HG02588 (cell line): ENCODE data around the gene AGAP1.
A peak's percentile ranks its signal among the peaks of the same experiment; 100 is the strongest.

Experiments used
- ATAC-seq: cut with Tn5 transposase; IDR thresholded peaks from one replicate; pipeline ENCODE4 v1.9.1; 2021; ENCODE audit warnings: mild to moderate bottlenecking, moderate library complexity; ENCODE audit not compliant: unreplicated experiment

The AGAP1 gene

DNA sequence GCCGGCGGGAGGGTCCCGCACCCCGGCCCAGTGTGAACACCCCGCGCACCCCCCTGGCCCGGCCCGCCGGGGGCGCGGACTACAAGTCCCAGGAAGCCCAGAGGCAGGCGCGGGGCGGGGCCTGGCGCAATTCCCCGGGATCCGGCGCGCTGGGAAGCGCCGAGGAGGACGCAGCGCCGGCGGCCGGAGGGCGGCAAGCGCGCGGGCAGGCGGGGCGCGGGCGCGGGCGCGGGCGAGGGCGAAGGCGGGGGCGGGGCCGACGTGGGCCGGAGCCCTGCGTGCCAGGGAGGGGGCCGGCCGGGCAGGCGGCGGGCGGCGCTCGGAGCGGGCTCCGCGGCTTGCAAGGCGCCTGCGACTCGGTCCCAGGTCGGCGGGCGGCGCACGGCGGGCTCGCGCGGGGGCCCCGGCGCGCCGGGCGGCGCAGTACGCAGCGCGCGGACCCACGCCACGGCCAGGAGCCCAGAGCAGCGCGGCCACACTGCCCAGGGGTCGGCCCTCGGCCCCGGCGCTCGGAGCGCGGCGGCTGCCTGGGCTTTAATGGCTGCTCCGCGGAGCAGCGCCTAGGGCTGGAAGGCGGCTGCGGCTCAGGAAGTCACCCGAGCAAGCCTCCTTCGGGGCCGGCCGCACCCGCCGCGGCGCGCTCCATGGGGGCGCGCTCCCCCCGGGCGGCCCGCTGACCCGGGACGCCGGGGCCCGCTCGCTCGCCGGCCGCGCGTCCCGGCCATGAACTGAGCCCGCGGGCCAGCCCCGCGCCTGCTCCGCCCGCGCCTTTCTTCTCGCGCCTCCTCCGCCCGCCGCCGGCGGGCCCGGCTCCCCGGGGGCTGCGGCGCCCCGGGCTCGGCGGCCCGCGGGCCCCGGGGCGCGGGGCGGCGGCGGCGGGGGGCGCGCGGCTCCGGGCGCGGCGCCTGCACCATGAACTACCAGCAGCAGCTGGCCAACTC is at the start of gene AGAP1:
TSS of gene AGAP1 (plus strand) at position 269 of the 941 bp plus-strand sequence.
- ATAC-seq: peak; percentile 62

DNA sequence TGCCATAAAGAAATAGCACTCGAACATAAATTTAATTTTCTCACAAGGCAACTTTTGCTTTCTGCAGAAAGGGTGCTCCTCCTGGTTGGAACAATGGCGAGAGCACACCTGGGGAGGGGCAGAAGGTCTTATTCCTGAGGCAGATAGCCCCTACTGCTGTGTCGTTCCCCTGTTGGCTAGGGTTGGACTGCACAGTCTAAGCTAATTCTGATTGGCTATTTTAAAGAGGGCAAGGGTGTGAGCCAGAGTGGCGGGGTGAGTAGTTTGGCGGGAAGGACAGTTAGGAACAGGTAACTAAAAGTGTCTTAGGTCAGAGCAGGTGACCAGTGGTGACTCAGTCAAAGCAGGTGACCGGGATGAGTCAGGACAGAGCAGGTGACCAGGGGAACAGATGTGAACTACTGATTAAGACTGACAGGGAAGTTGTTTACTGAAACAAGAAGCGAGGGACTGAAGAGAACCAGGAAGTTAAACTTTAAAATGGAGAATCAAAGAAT is 49.7 kb upstream of the AGAP1 start:
- ATAC-seq: no peak

DNA sequence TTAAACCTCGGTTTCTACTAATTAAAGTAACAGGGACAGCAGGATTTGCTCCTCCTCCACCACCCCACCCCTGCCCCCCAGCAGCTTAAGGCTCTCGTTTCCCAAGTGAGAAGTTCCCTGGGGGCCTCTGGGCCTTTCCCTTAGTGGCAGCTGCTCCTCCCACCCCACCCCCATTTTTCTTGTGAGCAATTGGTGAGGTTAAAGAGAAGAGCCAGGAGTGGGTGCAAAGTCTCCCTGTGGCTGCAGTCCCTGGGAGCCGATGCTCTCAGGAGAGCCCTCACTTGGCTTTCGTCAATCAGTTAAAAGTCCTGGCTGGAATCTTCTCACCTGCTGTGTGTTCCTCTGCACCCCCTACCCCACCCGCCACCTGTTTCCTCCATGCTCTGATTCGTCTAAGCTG is 48.7 kb upstream of the AGAP1 start:
- no peak for ATAC-seq

GRCh38 chr2:235446082-235446481 is 47.8 kb upstream of the AGAP1 start:
- no peak for ATAC-seq

GRCh38 chr2:235447210-235447609 is 46.6 kb upstream of the AGAP1 start:
- no peak for ATAC-seq

DNA sequence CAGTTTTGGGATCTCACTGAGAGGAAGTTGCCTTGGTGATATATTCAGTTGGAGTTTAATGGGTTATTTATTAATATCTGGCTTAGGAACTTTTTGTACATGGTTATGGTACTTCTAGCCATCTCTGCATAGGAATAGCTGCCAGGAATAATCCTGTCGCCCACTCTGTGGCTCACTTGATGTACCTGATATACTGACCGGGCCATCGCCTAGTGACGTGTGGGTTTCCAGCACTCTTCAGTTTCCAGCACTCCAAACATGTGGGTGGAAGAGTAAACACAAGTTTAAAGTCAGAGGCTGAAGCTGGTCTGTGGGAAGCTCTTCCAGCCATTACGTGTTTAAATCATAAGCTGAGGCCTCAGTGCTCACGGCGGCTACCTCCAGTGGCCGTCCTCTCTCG is 44.3 kb upstream of the AGAP1 start:
- no peak for ATAC-seq

DNA sequence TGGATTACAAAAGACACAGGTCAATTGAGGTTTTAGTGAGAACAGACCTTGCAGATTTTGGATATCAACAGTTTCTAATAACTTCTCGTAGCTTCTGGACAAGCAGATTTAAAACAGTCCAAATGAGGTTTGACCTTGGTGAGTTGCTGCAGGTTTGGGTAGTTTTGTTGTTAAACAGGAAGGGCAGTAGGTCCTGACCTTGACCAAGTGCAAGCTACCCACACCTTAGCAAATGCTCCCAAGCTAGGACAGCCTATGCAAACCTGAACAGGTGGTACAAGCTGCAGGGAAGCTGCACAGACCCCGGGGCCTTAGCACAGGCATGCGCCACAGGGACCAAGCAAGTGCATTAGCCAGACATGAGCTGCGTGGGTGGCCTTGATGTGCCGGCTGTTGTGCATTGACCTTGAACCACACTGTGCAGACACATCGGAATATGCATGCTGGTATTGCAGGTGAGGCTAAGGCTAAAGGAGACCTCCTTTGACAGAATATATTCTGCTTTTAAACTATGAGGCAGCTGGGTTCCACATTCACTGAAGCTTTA is 40.2 kb upstream of the AGAP1 start:
- no peak for ATAC-seq

- no peak for ATAC-seq
These were observed 35.0 kb upstream of the AGAP1 start for GRCh38 chr2:235458839-235459273.

DNA sequence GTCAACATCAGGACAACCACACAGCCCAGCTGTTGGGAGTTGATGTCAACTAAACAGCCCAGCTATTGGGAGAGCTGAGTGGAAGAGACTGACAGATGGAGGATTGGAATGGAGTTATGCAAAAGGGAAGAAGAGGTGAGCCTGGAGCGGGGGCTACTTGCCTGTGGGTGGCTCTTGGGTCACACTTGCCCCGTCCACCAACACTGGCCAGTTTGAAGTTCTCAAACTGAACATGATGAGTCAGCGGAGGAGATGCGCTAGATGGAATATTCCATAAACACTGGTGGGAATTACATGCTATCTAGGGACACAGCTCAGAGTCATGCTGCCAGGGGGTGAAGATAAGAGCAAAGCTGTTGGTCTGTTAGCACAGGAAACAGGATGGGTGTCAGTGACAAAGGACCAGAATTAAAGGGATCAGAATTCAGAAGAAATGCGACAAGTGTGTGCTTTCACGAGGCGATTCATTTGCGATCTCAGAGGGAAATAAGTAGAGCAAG is 33.2 kb upstream of the AGAP1 start:
- no peak for ATAC-seq

GRCh38 chr2:235461763-235462414 is 32.0 kb upstream of the AGAP1 start:
- no peak for ATAC-seq

- ATAC-seq: no peak
These were observed 31.4 kb upstream of the AGAP1 start for GRCh38 chr2:235462415-235462790.

- ATAC-seq: no peak
These were observed 29.9 kb upstream of the AGAP1 start for GRCh38 chr2:235463893-235464292.

GRCh38 chr2:235467588-235467987 is 26.3 kb upstream of the AGAP1 start:
- no peak for ATAC-seq

- ATAC-seq: no peak
These were observed 24.7 kb upstream of the AGAP1 start for GRCh38 chr2:235468978-235469655.

DNA sequence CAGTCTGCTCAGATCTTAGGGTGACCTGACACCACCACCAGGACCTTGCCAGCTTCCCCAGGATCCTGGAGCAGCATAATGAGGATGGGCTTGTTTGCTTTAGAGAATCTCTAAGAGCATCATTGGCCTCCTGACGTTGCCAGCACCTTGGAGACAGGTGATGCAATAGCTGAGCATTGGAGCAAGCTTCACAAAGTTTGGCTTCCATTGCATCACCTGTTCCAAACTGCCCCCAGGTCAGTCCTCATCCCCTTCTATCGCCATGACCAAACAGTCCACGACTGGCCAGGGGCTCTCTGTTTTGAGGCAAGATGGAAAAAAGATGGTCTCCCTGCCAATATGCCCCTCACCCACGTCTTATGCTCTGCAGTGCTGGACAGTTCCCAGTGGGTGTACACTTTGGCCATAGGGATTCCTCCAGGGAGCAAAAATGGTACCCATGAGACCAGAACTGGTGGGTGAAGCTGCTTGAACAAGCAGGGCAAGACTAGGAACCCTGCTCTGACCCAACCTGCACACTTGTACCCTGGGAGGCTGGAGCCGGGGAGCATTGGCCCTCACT is 22.6 kb upstream of the AGAP1 start:
- no peak for ATAC-seq

DNA sequence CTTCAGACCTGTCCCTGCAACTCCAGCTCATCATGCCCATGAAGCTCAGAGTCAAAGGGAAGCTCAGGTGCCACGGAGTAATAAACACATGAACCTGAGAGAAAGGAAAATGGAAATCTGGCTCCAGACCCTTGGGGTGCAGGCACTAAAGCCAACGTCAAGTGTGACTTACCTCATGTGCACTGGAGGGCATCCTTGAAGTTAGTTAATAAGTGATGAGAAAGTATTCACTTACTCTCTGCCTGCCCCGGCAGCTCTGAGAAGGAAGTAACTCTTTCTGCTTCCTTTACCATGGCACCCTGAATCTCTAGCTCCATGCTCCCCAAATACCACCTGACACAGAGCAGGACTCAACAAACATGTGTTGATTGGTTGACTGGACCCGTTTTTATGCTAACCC is 21.4 kb upstream of the AGAP1 start:
- ATAC-seq: no peak

DNA sequence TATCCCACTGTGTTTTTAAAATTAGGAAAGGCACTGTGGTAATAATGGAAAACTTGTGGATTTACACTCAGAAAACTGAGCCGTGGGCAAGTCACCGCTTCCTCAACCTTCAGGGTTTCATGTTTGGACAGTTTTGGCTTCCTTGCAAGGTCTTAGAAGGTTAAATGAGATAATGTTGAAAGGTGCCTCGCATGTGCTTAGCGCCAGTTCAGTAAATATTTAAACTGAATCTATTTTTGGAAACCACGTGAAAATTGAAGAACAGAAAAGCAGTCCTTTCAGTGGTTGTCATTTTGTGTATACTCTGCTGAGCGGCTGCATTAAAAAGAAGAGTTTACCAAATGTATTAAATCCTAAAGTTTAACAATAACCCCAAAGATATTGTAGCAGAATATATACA is 15.2 kb upstream of the AGAP1 start:
- no peak for ATAC-seq

DNA sequence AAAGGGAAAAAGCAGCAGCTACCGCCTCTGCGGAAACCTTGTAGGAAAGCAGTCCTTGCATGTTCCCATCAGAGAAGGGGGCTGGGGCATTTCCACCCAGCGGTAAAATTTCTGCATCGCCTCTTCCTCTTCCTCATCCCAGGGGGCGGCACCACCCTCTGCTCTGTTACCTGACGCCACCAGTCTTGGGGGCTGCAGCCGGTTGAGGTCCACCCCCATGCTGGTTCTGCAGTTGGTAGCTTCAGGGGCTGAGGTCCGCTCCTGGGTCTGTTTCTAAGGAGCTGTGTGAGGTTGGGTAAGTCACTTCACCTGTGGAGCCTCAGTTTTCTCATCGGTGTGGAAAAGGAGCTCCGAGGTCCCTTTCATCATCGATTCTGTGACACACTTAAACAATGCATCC is 14.2 kb upstream of the AGAP1 start:
- no peak for ATAC-seq

GRCh38 chr2:235480614-235481013 is 13.2 kb upstream of the AGAP1 start:
- no peak for ATAC-seq

DNA sequence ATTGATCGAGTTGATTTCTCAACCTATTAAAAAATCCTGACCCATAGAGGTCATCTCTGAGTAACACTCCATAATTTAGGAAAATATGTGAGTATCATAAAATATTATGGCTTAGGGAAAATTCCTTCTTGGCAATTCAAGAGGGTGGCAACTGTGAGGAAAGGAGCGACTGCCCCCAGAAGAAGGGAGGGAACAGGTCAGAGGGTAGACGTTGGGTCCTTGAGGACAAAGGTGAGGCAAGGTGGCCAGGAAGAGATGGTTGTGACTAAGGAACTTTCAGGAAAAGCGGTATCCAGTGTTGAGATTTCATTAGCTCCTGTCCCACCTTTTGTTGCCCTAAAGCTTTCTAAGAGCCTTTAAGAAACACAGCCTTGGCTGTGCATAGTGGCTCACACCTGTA is 10.5 kb upstream of the AGAP1 start:
- no peak for ATAC-seq

DNA sequence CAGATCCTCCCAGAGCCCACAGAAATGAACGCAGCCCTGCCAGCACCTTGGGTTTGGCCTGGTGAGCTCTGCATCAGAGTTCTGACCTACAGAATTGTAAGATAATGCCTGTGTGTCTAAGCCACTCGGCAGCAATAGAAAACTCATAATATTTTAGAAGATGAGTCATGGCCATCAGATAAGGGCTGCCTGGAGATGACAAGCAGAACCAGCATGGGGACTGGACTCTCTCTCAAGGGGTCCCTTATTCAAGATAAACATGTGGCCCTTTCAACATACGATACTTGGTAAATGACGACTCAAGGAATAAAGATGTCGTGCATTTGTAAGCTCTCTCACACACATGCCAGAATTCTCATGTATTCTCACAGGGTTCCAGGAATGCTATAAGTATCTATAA is 8.5 kb upstream of the AGAP1 start:
- no peak for ATAC-seq
